Activated B cell treated with CpG ODN at 0.5 μM for 24 hours (primary cell): ENCODE results near the gene MAPKAPK3. TPM values are rescaled to one million over a fixed set of nuclear protein-coding genes. Genes with fewer than 3 reads are reported as not detected.

Source experiments
- ATAC-seq: fragments of 200-7000 bp; cut with Tn5 transposase; one replicate; pipeline ENCODE4 v1.10.0; 2021; ENCODE audit warnings: low read depth, mild to moderate bottlenecking, moderate library complexity
- CTCF ChIA-PET: fragments of 350-600 bp; sonication (Branson Sonifier 250); formaldehyde crosslinking; loops from one replicate; lab custom pipeline; 2021; ENCODE audit warnings: antibody characterized with exemption; lab: Charles Lee
- POLR2A ChIA-PET: fragments of 350-600 bp; sonication (Branson Sonifier 250); formaldehyde crosslinking; loops from one replicate; lab custom pipeline; 2021; ENCODE audit warnings: antibody characterized with exemption; lab: Charles Lee
- DNase-seq: peaks from one replicate; pipeline ENCODE4 v3.0.0; 2022
- H3K27ac Mint-ChIP-seq: one replicate; pipeline ENCODE4 v1.8.0; 2020; ENCODE audit warnings: mixed read lengths
- H3K27me3 Mint-ChIP-seq: one replicate; pipeline ENCODE4 v1.8.0; 2021; ENCODE audit warnings: mixed read lengths
- H3K36me3 Mint-ChIP-seq: one replicate; pipeline ENCODE4 v1.8.0; 2021; ENCODE audit warnings: low read depth, mixed read lengths
- H3K4me1 Mint-ChIP-seq: one replicate; pipeline ENCODE4 v1.8.0; 2021; ENCODE audit warnings: mixed read lengths
- H3K4me3 Mint-ChIP-seq: one replicate; pipeline ENCODE4 v1.8.0; 2020; ENCODE audit warnings: mild to moderate bottlenecking, mixed read lengths
- H3K9me3 Mint-ChIP-seq: one replicate; pipeline ENCODE4 v1.8.0; 2020; ENCODE audit warnings: mixed read lengths
- CTCF ChIP-seq: fragments of 200-600 bp; IDR thresholded peaks from one replicate; pipeline ENCODE4 v1.8.0; 2022; ENCODE audit warnings: antibody characterized with exemption, mild to moderate bottlenecking
- intact Hi-C: fragments of 100-400 bp; cut with micrococcal nuclease; formaldehyde crosslinking; loops from one replicate; pipeline ENCODE4 v1.15.1; 2024
- total RNA-seq: library from RNA; stranded (reverse); gene quantifications from 2 replicates; pipeline ENCODE4 v1.2.3, GENCODE V29; 2022

Gene MAPKAPK3
- total RNA-seq, 1 donor from 2014 or later: 18.2 TPM

- no peak overlapping the region for H3K27ac Mint-ChIP-seq
- CTCF ChIA-PET: no interaction called here
- H3K9me3 Mint-ChIP-seq: no peaks in the 10 kb centered on the region
- no peak for DNase-seq
- H3K4me3 Mint-ChIP-seq: no peak overlapping the region
- no peak for TF ChIP-seq CTCF
- POLR2A ChIA-PET: no interaction called here
- H3K27me3 Mint-ChIP-seq: no peaks in the 10 kb centered on the region
- intact Hi-C loops: no loop called here
- H3K36me3 Mint-ChIP-seq: peaks cover 42% of the 10 kb centered on the region
- no peaks in the 10 kb centered on the region for H3K4me1 Mint-ChIP-seq
- ATAC-seq: no peak
These were observed 31.4 kb downstream of the MAPKAPK3 start for GRCh38 chr3:50648313-50648712.

- TF ChIP-seq CTCF: no peak
- POLR2A ChIA-PET: no interaction called here
These were observed 32.0 kb downstream of the MAPKAPK3 start for GRCh38 chr3:50648944-50649343.

GRCh38 chr3:50649451-50649931 lies 32.5 kb downstream of the MAPKAPK3 start:
- H3K36me3 Mint-ChIP-seq: peaks cover 31% of the 10 kb centered on the region
- ChIA-PET POLR2A (no interaction called here), CTCF (interaction anchor here (1.6 kb wide), 1 partner anchor 33 kb away, joined by 9 read pairs; the partner anchor contains the start of gene MAPKAPK3)
- H3K27me3 Mint-ChIP-seq: no peaks in the 10 kb centered on the region
- TF ChIP-seq CTCF: no peak
- no peaks in the 10 kb centered on the region for H3K4me1 Mint-ChIP-seq
- H3K9me3 Mint-ChIP-seq: no peaks in the 10 kb centered on the region
- intact Hi-C loops: no loop called here
- ATAC-seq (no peak), DNase-seq (no peak)
- no peak overlapping the region for H3K4me3 Mint-ChIP-seq
- no peak overlapping the region for H3K27ac Mint-ChIP-seq

More at GRCh38 chr3:50648944-50649343, 32.0 kb downstream of the MAPKAPK3 start:
- DNase-seq: no peak
- no peak for ATAC-seq
- Mint-ChIP-seq H3K27me3 (no peaks in the 10 kb centered on the region), H3K27ac (no peak overlapping the region), H3K9me3 (no peaks in the 10 kb centered on the region), H3K4me1 (no peaks in the 10 kb centered on the region), H3K4me3 (no peak overlapping the region), H3K36me3 (peaks cover 36% of the 10 kb centered on the region)
- intact Hi-C loops: no loop called here
- CTCF ChIA-PET: interaction anchor here (1.6 kb wide), 1 partner anchor 33 kb away, joined by 9 read pairs; the partner anchor contains the start of gene MAPKAPK3

GRCh38 chr3:50650018-50650417 lies 33.1 kb downstream of the MAPKAPK3 start:
- intact Hi-C loops: no loop called here
- Mint-ChIP-seq H3K36me3 (peaks cover 26% of the 10 kb centered on the region), H3K4me3 (no peak overlapping the region), H3K27ac (no peak overlapping the region), H3K9me3 (no peaks in the 10 kb centered on the region), H3K4me1 (no peaks in the 10 kb centered on the region), H3K27me3 (no peaks in the 10 kb centered on the region)
- CTCF ChIA-PET: interaction anchor here (1.6 kb wide), 1 partner anchor 34 kb away, joined by 9 read pairs; the partner anchor contains the start of gene MAPKAPK3
- no peak for TF ChIP-seq CTCF
- ATAC-seq (no peak), DNase-seq (no peak)
- POLR2A ChIA-PET: no interaction called here

GRCh38 chr3:50651445-50651844 lies 34.5 kb downstream of the MAPKAPK3 start:
- H3K4me3 Mint-ChIP-seq: no peak overlapping the region

More at GRCh38 chr3:50651445-50651844, 34.5 kb downstream of the MAPKAPK3 start:
- Mint-ChIP-seq H3K27me3 (no peaks in the 10 kb centered on the region), H3K27ac (no peak overlapping the region), H3K4me1 (no peaks in the 10 kb centered on the region), H3K9me3 (no peaks in the 10 kb centered on the region), H3K36me3 (peaks cover 15% of the 10 kb centered on the region)
- DNase-seq (no peak), ATAC-seq (no peak)
- ChIA-PET POLR2A (no interaction called here), CTCF (interaction anchor here (1.1 to 4.8 kb wide), 4 partner anchors 28 to 60 kb away, joined by 3 to 60 read pairs (median 15); partner anchors contain the start of gene MAPKAPK3)
- no peak for TF ChIP-seq CTCF
- intact Hi-C loops: no loop called here
